ENCODE measurements around the gene PARP11. TPM values are rescaled to one million over a fixed set of nuclear protein-coding genes. Genes with fewer than 3 reads are reported as not detected.

PARP11 gene
- total and polyA plus RNA-seq, 2 donors (not counting 3 experiments of a cell fraction or from before 2014, with no cell fraction given): 3.0 to 4.9 TPM

- FAIRE-seq: no peak
Measured at GRCh38 chr12:3881281-3881950, 8.2 kb upstream of the PARP11 start.

More at GRCh38 chr12:3881281-3881950, 8.2 kb upstream of the PARP11 start:
- H3K79me2 ChIP-seq (ENCODE audit: control insufficient read depth, insufficient read depth, low read length): no peaks in the 10 kb centered on the region
- no peak overlapping the region for H3K9ac ChIP-seq (replicated peaks; ENCODE audit: extremely low read depth, insufficient read depth, low read length)
- H3K36me3 ChIP-seq (ENCODE audit: control insufficient read depth in 2 of 2, extremely low read depth in 1 of 2, insufficient read depth in 2 of 2, low read length in 2 of 2): no peaks in the 10 kb centered on the region
- ChIA-PET CTCF (interaction anchor here (11.6 kb wide), 1 partner anchor 396 kb away, joined by 464 read pairs; no protein-coding TSS in a partner anchor), POLR2A (interaction anchor here (0.6 kb wide), 1 partner anchor 8 kb away, joined by 4 read pairs; the partner anchor contains the start of gene PARP11)
- dilution Hi-C loops (cut with MboI; ENCODE audit: extremely low pct_ligation_motif_present, low sequenced_read_pairs): no loop called here
- no peaks in the 10 kb centered on the region for H3K9me3 ChIP-seq (replicated peaks; ENCODE audit: control insufficient read depth, insufficient read depth, low read length)
- no TSS peak for BruUV-seq (replicated peaks)
- H3K9me1 ChIP-seq (replicated peaks; ENCODE audit: control insufficient read depth, extremely low read depth, insufficient read depth, low read length): no peaks in the 10 kb centered on the region
- intact Hi-C loops (cut with micrococcal nuclease): no loop called here
- no peaks in the 10 kb centered on the region for H3K4me1 ChIP-seq (ENCODE audit: control insufficient read depth, extremely low read depth, insufficient read depth, low read length)
- no peak overlapping the region for H3K4me2 ChIP-seq (ENCODE audit: insufficient read depth, low read length)
- no peak for DNase-seq (ENCODE audit: low read depth, low spot score)
- no peaks in the 10 kb centered on the region for H4K20me1 ChIP-seq (replicated peaks; ENCODE audit: control insufficient read depth, extremely low read depth, insufficient read depth, low read length)
- TF ChIP-seq GATA2 (IDR thresholded peaks at IDR 0.05; ENCODE audit: insufficient read depth, insufficient read length, low read depth, low read length) (no peak), POLR2AphosphoS5 (IDR thresholded peaks at IDR 0.05; ENCODE audit: insufficient read depth, low read depth, low read length) (no peak), MYC (IDR thresholded peaks at IDR 0.05; ENCODE audit: low read depth, low read length) (no peak), FOS (IDR thresholded peaks at IDR 0.05; ENCODE audit: borderline replicate concordance, insufficient read depth, low read length) (no peak), POLR2A (IDR thresholded peaks at IDR 0.05; ENCODE audit: low read depth, low read length) (no peak), JUN (IDR thresholded peaks at IDR 0.05; ENCODE audit: borderline replicate concordance, insufficient read depth, insufficient read length, low read depth) (no peak), CTCF (IDR thresholded peaks at IDR 0.05; ENCODE audit: extremely low read depth in 1 of 2, insufficient read depth in 1 of 2, low read depth in 1 of 2, low read length in 2 of 2) (no peak)
- H3K27me3 ChIP-seq (ENCODE audit: control insufficient read depth in 2 of 2, insufficient read depth in 2 of 2, low read length in 2 of 2): peaks cover 7 to 9% of the 10 kb centered on the region in 2 experiments
- H3K27ac ChIP-seq (ENCODE audit: insufficient read depth, low read depth, low read length): no peak overlapping the region
- no peak overlapping the region for H3K4me3 ChIP-seq (replicated peaks in 1 of 3; ENCODE audit: insufficient read depth in 1 of 3, low read depth in 1 of 3, low read length in 3 of 3)
- no peak overlapping the region for H2AFZ ChIP-seq (ENCODE audit: low read depth, low read length)

All from endothelial cell of umbilical vein (primary cell).